ENCODE measurements around the gene OR5AP2. TPM values are rescaled to one million over a fixed set of nuclear protein-coding genes. Genes with fewer than 3 reads are reported as not detected.

Gene OR5AP2
- total and polyA plus RNA-seq, 2 donors from 2014 or later: not detected

- FAIRE-seq: no peak
- no peak for DNase-seq
These were observed 21.1 kb upstream of the OR5AP2 start, which contains the start of gene OR5AR1 for GRCh38 chr11:56663386-56663785. Gene OR5AR1 (plus strand): TSS chr11:56663686. CDS start chr11:56663686, 0 bp downstream.

GRCh38 chr11:56659755-56660154 lies 17.5 kb upstream of the OR5AP2 start:
- no peaks in the 10 kb centered on the region for H3K9me3 ChIP-seq (ENCODE audit: control insufficient read depth in 2 of 3, insufficient read depth in 1 of 3, low read length in 3 of 3)
- intact Hi-C loops (cut with DNase I): no loop called here
- H3K4me3 ChIP-seq (ENCODE audit: low read length in 3 of 3): no peak overlapping the region
- DNase-seq (no peak), FAIRE-seq (no peak)
- TF ChIP-seq CTCF (IDR thresholded peaks at IDR 0.05; ENCODE audit: borderline replicate concordance, extremely low read depth, insufficient read depth): no peak
- no peaks in the 10 kb centered on the region for H3K27me3 ChIP-seq (ENCODE audit: control insufficient read depth, insufficient read depth, low read length)
- no peaks in the 10 kb centered on the region for H3K4me1 ChIP-seq (ENCODE audit: control insufficient read depth in 2 of 3, insufficient read depth in 2 of 3, low read depth in 1 of 3, low read length in 3 of 3)
- no peak overlapping the region for H3K9ac ChIP-seq (ENCODE audit: low read length in 3 of 3)
- H3K36me3 ChIP-seq (ENCODE audit: control insufficient read depth in 2 of 3, insufficient read depth in 3 of 3, low read length in 3 of 3): no peaks in the 10 kb centered on the region
- H3K27ac ChIP-seq (ENCODE audit: low read depth in 2 of 2, low read length in 2 of 2): no peak overlapping the region

More at GRCh38 chr11:56663386-56663785, 21.1 kb upstream of the OR5AP2 start, which contains the start of gene OR5AR1:
- Histone ChIP-seq H3K9ac (ENCODE audit: low read length in 3 of 3) (no peak within 1 kb of the TSS), H3K9me3 (ENCODE audit: control insufficient read depth in 2 of 3, insufficient read depth in 1 of 3, low read length in 3 of 3) (no peaks in the 10 kb centered on the region), H3K27me3 (ENCODE audit: control insufficient read depth, insufficient read depth, low read length) (no peaks in the 10 kb centered on the region), H3K27ac (ENCODE audit: low read depth in 2 of 2, low read length in 2 of 2) (no peak within 1 kb of the TSS), H3K4me1 (ENCODE audit: control insufficient read depth in 2 of 3, insufficient read depth in 2 of 3, low read depth in 1 of 3, low read length in 3 of 3) (no peaks in the 10 kb centered on the region), H3K4me3 (ENCODE audit: low read length in 3 of 3) (no peak within 1 kb of the TSS), H3K36me3 (ENCODE audit: control insufficient read depth in 2 of 3, insufficient read depth in 3 of 3, low read length in 3 of 3) (no peaks in the 10 kb centered on the region)
- intact Hi-C loops (cut with DNase I): no loop called here
- no peak for TF ChIP-seq CTCF (IDR thresholded peaks at IDR 0.05; ENCODE audit: borderline replicate concordance, extremely low read depth, insufficient read depth)

GRCh38 chr11:56637500-56637899 lies 4.7 kb downstream of the OR5AP2 start:
- H3K27me3 ChIP-seq (ENCODE audit: control insufficient read depth, insufficient read depth, low read length): no peaks in the 10 kb centered on the region
- H3K36me3 ChIP-seq (ENCODE audit: control insufficient read depth in 2 of 3, insufficient read depth in 3 of 3, low read length in 3 of 3): no peaks in the 10 kb centered on the region
- no peaks in the 10 kb centered on the region for H3K4me1 ChIP-seq (ENCODE audit: control insufficient read depth in 2 of 3, insufficient read depth in 2 of 3, low read depth in 1 of 3, low read length in 3 of 3)
- H3K4me3 ChIP-seq (ENCODE audit: low read length in 3 of 3): no peak overlapping the region
- H3K9ac ChIP-seq (ENCODE audit: low read length in 3 of 3): no peak overlapping the region
- intact Hi-C loops (cut with DNase I): no loop called here
- H3K9me3 ChIP-seq (ENCODE audit: control insufficient read depth in 2 of 3, insufficient read depth in 1 of 3, low read length in 3 of 3): no peaks in the 10 kb centered on the region
- FAIRE-seq (no peak), DNase-seq (no peak)
- H3K27ac ChIP-seq (ENCODE audit: low read depth in 2 of 2, low read length in 2 of 2): no peak overlapping the region
- TF ChIP-seq CTCF (IDR thresholded peaks at IDR 0.05; ENCODE audit: borderline replicate concordance, extremely low read depth, insufficient read depth): no peak

GRCh38 chr11:56636861-56637260 lies 5.4 kb downstream of the OR5AP2 start:
- H3K27ac ChIP-seq (ENCODE audit: low read depth in 2 of 2, low read length in 2 of 2): no peak overlapping the region
- no peaks in the 10 kb centered on the region for H3K4me1 ChIP-seq (ENCODE audit: control insufficient read depth in 2 of 3, insufficient read depth in 2 of 3, low read depth in 1 of 3, low read length in 3 of 3)
- no peaks in the 10 kb centered on the region for H3K9me3 ChIP-seq (ENCODE audit: control insufficient read depth in 2 of 3, insufficient read depth in 1 of 3, low read length in 3 of 3)
- TF ChIP-seq CTCF (IDR thresholded peaks at IDR 0.05; ENCODE audit: borderline replicate concordance, extremely low read depth, insufficient read depth): no peak
- no peak overlapping the region for H3K4me3 ChIP-seq (ENCODE audit: low read length in 3 of 3)
- H3K9ac ChIP-seq (ENCODE audit: low read length in 3 of 3): no peak overlapping the region
- H3K36me3 ChIP-seq (ENCODE audit: control insufficient read depth in 2 of 3, insufficient read depth in 3 of 3, low read length in 3 of 3): no peaks in the 10 kb centered on the region
- H3K27me3 ChIP-seq (ENCODE audit: control insufficient read depth, insufficient read depth, low read length): no peaks in the 10 kb centered on the region
- DNase-seq: no peak
- FAIRE-seq: no peak
- intact Hi-C loops (cut with DNase I): no loop called here
